A549 (cell line): ENCODE data around the gene ZNF853.
A peak's percentile ranks its signal among the peaks of the same experiment; 100 is the strongest.

ENCODE experiments used
- EP300 ChIP-seq, 2 experiments: fragments of >200 bp; sonication (Bioruptor Twin); formaldehyde crosslinking; IDR thresholded peaks; 2 replicates in 1 of 2; 3 replicates in 1 of 2; pipeline ENCODE4 v1.6.1; 2016 to 2017
- ESRRA ChIP-seq: fragments of 150-350 bp; IDR thresholded peaks from 2 replicates; pipeline ENCODE4 v1.6.1; 2014; ENCODE audit warnings: mild to moderate bottlenecking, low read length, borderline replicate concordance
- NPAS2 ChIP-seq: fragments of 250-450 bp; sonication (Bioruptor Pico); IDR thresholded peaks from 2 replicates; pipeline ENCODE4 v1.8.0; 2022; ENCODE audit warnings: mild to moderate bottlenecking, moderate library complexity, borderline replicate concordance
- POLR2A ChIP-seq: IDR thresholded peaks from 2 replicates; pipeline ENCODE4 v1.6.1; 2012; ENCODE audit warnings: mild to moderate bottlenecking, low read length
- RCOR1 ChIP-seq: fragments of 150-350 bp; IDR thresholded peaks from 2 replicates; pipeline ENCODE4 v1.6.1; 2014; ENCODE audit warnings: antibody characterized with exemption, low read length, low read depth
- TF ChIP-seq, protein P1 (sequence below): fragments of 200-600 bp; sonication (generic); IDR thresholded peaks from 2 replicates; pipeline ENCODE4 v1.6.1; 2016; ENCODE audit warnings: antibody characterized with exemption, mild to moderate bottlenecking, moderate library complexity
- TF ChIP-seq, protein P2 (sequence below): fragments of >200 bp; sonication (Bioruptor Twin); formaldehyde crosslinking; IDR thresholded peaks from 3 replicates; pipeline ENCODE4 v1.5.1; 2016

DNA sequence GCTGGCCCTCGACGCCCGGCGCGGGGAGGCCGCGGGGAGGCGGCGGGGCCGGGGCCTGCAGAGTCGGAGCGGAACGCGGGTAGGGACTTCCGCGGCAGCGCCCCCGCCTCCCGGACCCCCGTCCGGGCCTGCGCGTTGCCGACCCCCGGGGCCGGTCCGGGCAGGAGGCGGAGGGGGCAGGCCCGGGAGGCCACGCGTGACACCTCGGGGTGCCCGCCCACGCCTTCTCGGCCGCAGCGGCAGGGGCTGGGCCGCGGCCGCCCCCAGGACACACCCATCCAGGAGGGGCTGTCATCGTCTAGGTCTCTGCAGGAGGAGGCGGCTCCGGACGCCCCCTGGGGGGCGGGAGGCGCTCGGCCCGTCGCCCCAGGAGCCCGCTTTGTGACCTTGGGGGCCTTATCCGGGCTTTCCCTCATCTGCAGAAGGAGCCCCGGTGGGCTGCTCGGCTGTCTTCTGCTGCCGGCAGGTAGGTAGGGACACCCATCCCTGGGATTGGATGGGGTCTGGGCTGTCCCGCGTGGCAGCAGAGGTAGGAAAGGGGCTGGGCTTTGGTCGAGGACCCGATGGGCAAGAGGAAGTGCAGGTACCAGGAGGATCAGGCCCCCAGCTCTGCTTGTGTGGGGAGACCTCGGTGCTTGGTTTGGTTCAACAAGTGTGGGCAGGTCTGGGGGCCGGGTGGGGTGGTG is 22.3 kb downstream of the ZNF853 start:
- TF ChIP-seq, protein P1, sequence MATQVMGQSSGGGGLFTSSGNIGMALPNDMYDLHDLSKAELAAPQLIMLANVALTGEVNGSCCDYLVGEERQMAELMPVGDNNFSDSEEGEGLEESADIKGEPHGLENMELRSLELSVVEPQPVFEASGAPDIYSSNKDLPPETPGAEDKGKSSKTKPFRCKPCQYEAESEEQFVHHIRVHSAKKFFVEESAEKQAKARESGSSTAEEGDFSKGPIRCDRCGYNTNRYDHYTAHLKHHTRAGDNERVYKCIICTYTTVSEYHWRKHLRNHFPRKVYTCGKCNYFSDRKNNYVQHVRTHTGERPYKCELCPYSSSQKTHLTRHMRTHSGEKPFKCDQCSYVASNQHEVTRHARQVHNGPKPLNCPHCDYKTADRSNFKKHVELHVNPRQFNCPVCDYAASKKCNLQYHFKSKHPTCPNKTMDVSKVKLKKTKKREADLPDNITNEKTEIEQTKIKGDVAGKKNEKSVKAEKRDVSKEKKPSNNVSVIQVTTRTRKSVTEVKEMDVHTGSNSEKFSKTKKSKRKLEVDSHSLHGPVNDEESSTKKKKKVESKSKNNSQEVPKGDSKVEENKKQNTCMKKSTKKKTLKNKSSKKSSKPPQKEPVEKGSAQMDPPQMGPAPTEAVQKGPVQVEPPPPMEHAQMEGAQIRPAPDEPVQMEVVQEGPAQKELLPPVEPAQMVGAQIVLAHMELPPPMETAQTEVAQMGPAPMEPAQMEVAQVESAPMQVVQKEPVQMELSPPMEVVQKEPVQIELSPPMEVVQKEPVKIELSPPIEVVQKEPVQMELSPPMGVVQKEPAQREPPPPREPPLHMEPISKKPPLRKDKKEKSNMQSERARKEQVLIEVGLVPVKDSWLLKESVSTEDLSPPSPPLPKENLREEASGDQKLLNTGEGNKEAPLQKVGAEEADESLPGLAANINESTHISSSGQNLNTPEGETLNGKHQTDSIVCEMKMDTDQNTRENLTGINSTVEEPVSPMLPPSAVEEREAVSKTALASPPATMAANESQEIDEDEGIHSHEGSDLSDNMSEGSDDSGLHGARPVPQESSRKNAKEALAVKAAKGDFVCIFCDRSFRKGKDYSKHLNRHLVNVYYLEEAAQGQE, result no peak
- TF ChIP-seq ESRRA, result no peak
- TF ChIP-seq, protein P2, sequence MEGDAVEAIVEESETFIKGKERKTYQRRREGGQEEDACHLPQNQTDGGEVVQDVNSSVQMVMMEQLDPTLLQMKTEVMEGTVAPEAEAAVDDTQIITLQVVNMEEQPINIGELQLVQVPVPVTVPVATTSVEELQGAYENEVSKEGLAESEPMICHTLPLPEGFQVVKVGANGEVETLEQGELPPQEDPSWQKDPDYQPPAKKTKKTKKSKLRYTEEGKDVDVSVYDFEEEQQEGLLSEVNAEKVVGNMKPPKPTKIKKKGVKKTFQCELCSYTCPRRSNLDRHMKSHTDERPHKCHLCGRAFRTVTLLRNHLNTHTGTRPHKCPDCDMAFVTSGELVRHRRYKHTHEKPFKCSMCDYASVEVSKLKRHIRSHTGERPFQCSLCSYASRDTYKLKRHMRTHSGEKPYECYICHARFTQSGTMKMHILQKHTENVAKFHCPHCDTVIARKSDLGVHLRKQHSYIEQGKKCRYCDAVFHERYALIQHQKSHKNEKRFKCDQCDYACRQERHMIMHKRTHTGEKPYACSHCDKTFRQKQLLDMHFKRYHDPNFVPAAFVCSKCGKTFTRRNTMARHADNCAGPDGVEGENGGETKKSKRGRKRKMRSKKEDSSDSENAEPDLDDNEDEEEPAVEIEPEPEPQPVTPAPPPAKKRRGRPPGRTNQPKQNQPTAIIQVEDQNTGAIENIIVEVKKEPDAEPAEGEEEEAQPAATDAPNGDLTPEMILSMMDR, result peak; percentile 32; the same call in 2 of the 3 replicates
- no peak for TF ChIP-seq NPAS2
- TF ChIP-seq POLR2A, result no peak
- TF ChIP-seq EP300 (IDR thresholded peaks at IDR 0.05), result no peak
- no peak for TF ChIP-seq RCOR1
